Activated CD4-positive, alpha-beta memory T cell treated with anti-CD3 and anti-CD28 coated beads for 36 hours (primary cell): ENCODE results near the gene ACOT11. TPM values are rescaled to one million over a fixed set of nuclear protein-coding genes. Genes with fewer than 3 reads are reported as not detected.

Experiments used
- CTCF ChIA-PET: fragments of 350-600 bp; sonication (Branson Sonifier 250); formaldehyde crosslinking; loops from one replicate; lab custom pipeline; 2021; ENCODE audit warnings: antibody characterized with exemption, inconsistent platforms; lab: Charles Lee
- POLR2A ChIA-PET: fragments of 350-600 bp; sonication (Branson Sonifier 250); formaldehyde crosslinking; loops from one replicate; lab custom pipeline; 2021; ENCODE audit warnings: antibody characterized with exemption; lab: Charles Lee
- DNase-seq: peaks from one replicate; pipeline ENCODE4 v3.0.0-alpha.2; 2020
- H3K27ac Mint-ChIP-seq: one replicate; pipeline ENCODE4 v1.8.0; 2021; ENCODE audit warnings: mixed read lengths
- H3K27me3 Mint-ChIP-seq: one replicate; pipeline ENCODE4 v1.8.0; 2021; ENCODE audit warnings: mixed read lengths
- H3K36me3 Mint-ChIP-seq: one replicate; pipeline ENCODE4 v1.8.0; 2021; ENCODE audit warnings: mixed read lengths
- H3K4me1 Mint-ChIP-seq: one replicate; pipeline ENCODE4 v1.8.0; 2021; ENCODE audit warnings: low read depth, mixed read lengths
- H3K4me3 Mint-ChIP-seq: one replicate; pipeline ENCODE4 v1.8.0; 2021; ENCODE audit warnings: mild to moderate bottlenecking, mixed read lengths
- H3K9me3 Mint-ChIP-seq: one replicate; pipeline ENCODE4 v1.8.0; 2021; ENCODE audit warnings: mixed read lengths
- intact Hi-C: fragments of 100-400 bp; cut with micrococcal nuclease; formaldehyde crosslinking; loops from one replicate; pipeline ENCODE4 v1.15.1; 2023
- total RNA-seq, 2 experiments: library from RNA; stranded (reverse); gene quantifications; one replicate each; pipeline ENCODE4 v1.2.3, GENCODE V29; 2021

Gene ACOT11
- total RNA-seq, 2 experiments from 2014 or later = 0.99 to 1.1 TPM

- ChIA-PET CTCF (no interaction called here), POLR2A (no interaction called here)
- Mint-ChIP-seq H3K4me1 (no peaks in the 10 kb centered on the region), H3K9me3 (no peaks in the 10 kb centered on the region), H3K27ac (no peak overlapping the region), H3K4me3 (no peak overlapping the region), H3K27me3 (no peaks in the 10 kb centered on the region), H3K36me3 (no peaks in the 10 kb centered on the region)
- no peak for DNase-seq
- intact Hi-C loops = no loop called here
Measured at GRCh38 chr1:54571326-54571725, 23.3 kb downstream of the ACOT11 start.

- Mint-ChIP-seq H3K4me1 (no peaks in the 10 kb centered on the region), H3K27ac (no peak overlapping the region), H3K36me3 (no peaks in the 10 kb centered on the region), H3K4me3 (no peak overlapping the region), H3K9me3 (no peaks in the 10 kb centered on the region), H3K27me3 (no peaks in the 10 kb centered on the region)
- DNase-seq = no peak
- POLR2A ChIA-PET = no interaction called here
- CTCF ChIA-PET = no interaction called here
- intact Hi-C loops = no loop called here
Measured at GRCh38 chr1:54571803-54572541, 23.9 kb downstream of the ACOT11 start.

- CTCF ChIA-PET = no interaction called here
- Mint-ChIP-seq H3K27me3 (no peaks in the 10 kb centered on the region), H3K4me3 (no peak overlapping the region), H3K4me1 (no peaks in the 10 kb centered on the region), H3K27ac (no peak overlapping the region), H3K9me3 (no peaks in the 10 kb centered on the region), H3K36me3 (no peaks in the 10 kb centered on the region)
- intact Hi-C loops = no loop called here
- POLR2A ChIA-PET = no interaction called here
- no peak for DNase-seq
Measured at GRCh38 chr1:54572542-54572850, 24.5 kb downstream of the ACOT11 start.

- ChIA-PET CTCF (interaction anchor here (0.6 kb wide), 1 partner anchor 303 kb away, joined by 3 read pairs; no protein-coding TSS in a partner anchor), POLR2A (no interaction called here)
- no peaks in the 10 kb centered on the region for H3K36me3 Mint-ChIP-seq
Measured at GRCh38 chr1:54574158-54574778, 26.2 kb downstream of the ACOT11 start.

GRCh38 chr1:54575161-54575560, 27.1 kb downstream of the ACOT11 start:
- Mint-ChIP-seq H3K4me1 (no peaks in the 10 kb centered on the region), H3K36me3 (no peaks in the 10 kb centered on the region), H3K27ac (no peak overlapping the region), H3K4me3 (no peak overlapping the region), H3K9me3 (no peaks in the 10 kb centered on the region), H3K27me3 (no peaks in the 10 kb centered on the region)
- intact Hi-C loops = no loop called here
- ChIA-PET CTCF (no interaction called here), POLR2A (no interaction called here)
- DNase-seq = no peak

More at GRCh38 chr1:54574158-54574778, 26.2 kb downstream of the ACOT11 start:
- Mint-ChIP-seq H3K27ac (no peak overlapping the region), H3K4me1 (no peaks in the 10 kb centered on the region), H3K9me3 (no peaks in the 10 kb centered on the region), H3K4me3 (no peak overlapping the region), H3K27me3 (no peaks in the 10 kb centered on the region)
- no peak for DNase-seq
- intact Hi-C loops = no loop called here

- no peaks in the 10 kb centered on the region for H3K9me3 Mint-ChIP-seq
- no peak overlapping the region for H3K27ac Mint-ChIP-seq
- H3K36me3 Mint-ChIP-seq = no peaks in the 10 kb centered on the region
- H3K4me3 Mint-ChIP-seq = no peak overlapping the region
- H3K4me1 Mint-ChIP-seq = no peaks in the 10 kb centered on the region
- intact Hi-C loops = no loop called here
- no peaks in the 10 kb centered on the region for H3K27me3 Mint-ChIP-seq
- POLR2A ChIA-PET = no interaction called here
- DNase-seq = no peak
- CTCF ChIA-PET = no interaction called here
Measured at GRCh38 chr1:54575605-54576290, 27.7 kb downstream of the ACOT11 start.

GRCh38 chr1:54577612-54578011, 29.6 kb downstream of the ACOT11 start:
- Mint-ChIP-seq H3K36me3 (no peaks in the 10 kb centered on the region), H3K27ac (no peak overlapping the region), H3K4me3 (no peak overlapping the region), H3K9me3 (no peaks in the 10 kb centered on the region), H3K27me3 (no peaks in the 10 kb centered on the region), H3K4me1 (no peaks in the 10 kb centered on the region)
- POLR2A ChIA-PET = no interaction called here
- CTCF ChIA-PET = no interaction called here
- DNase-seq = no peak
- intact Hi-C loops = no loop called here

GRCh38 chr1:54579337-54579781, 31.3 kb downstream of the ACOT11 start:
- Mint-ChIP-seq H3K4me3 (no peak overlapping the region), H3K4me1 (no peaks in the 10 kb centered on the region), H3K36me3 (no peaks in the 10 kb centered on the region), H3K27ac (no peak overlapping the region), H3K27me3 (no peaks in the 10 kb centered on the region), H3K9me3 (no peaks in the 10 kb centered on the region)
- ChIA-PET POLR2A (no interaction called here), CTCF (no interaction called here)
- intact Hi-C loops = no loop called here
- DNase-seq = no peak

GRCh38 chr1:54580856-54581550, 33.0 kb downstream of the ACOT11 start:
- intact Hi-C loops = no loop called here
- ChIA-PET POLR2A (no interaction called here), CTCF (no interaction called here)
- Mint-ChIP-seq H3K36me3 (no peaks in the 10 kb centered on the region), H3K4me1 (no peaks in the 10 kb centered on the region), H3K27ac (no peak overlapping the region), H3K9me3 (no peaks in the 10 kb centered on the region), H3K27me3 (no peaks in the 10 kb centered on the region), H3K4me3 (no peak overlapping the region)
- DNase-seq = no peak

GRCh38 chr1:54581621-54582035, 33.6 kb downstream of the ACOT11 start:
- CTCF ChIA-PET = no interaction called here
- POLR2A ChIA-PET = no interaction called here
- intact Hi-C loops = no loop called here

GRCh38 chr1:54582566-54583306, 34.7 kb downstream of the ACOT11 start:
- H3K27me3 Mint-ChIP-seq = no peaks in the 10 kb centered on the region
- H3K4me1 Mint-ChIP-seq = no peaks in the 10 kb centered on the region
- H3K36me3 Mint-ChIP-seq = no peaks in the 10 kb centered on the region
- no peak for DNase-seq
- H3K27ac Mint-ChIP-seq = no peak overlapping the region
- CTCF ChIA-PET = no interaction called here
- POLR2A ChIA-PET = no interaction called here
- H3K9me3 Mint-ChIP-seq = no peaks in the 10 kb centered on the region
- intact Hi-C loops = no loop called here
- no peak overlapping the region for H3K4me3 Mint-ChIP-seq

More at GRCh38 chr1:54581621-54582035, 33.6 kb downstream of the ACOT11 start:
- H3K36me3 Mint-ChIP-seq = no peaks in the 10 kb centered on the region
- no peaks in the 10 kb centered on the region for H3K4me1 Mint-ChIP-seq
- no peak overlapping the region for H3K4me3 Mint-ChIP-seq
- DNase-seq = no peak
- no peaks in the 10 kb centered on the region for H3K27me3 Mint-ChIP-seq
- H3K27ac Mint-ChIP-seq = no peak overlapping the region
- H3K9me3 Mint-ChIP-seq = no peaks in the 10 kb centered on the region

GRCh38 chr1:54583307-54583686, 35.3 kb downstream of the ACOT11 start:
- DNase-seq = no peak
- Mint-ChIP-seq H3K36me3 (no peaks in the 10 kb centered on the region), H3K4me3 (no peak overlapping the region), H3K27me3 (no peaks in the 10 kb centered on the region), H3K9me3 (no peaks in the 10 kb centered on the region), H3K4me1 (no peaks in the 10 kb centered on the region), H3K27ac (no peak overlapping the region)
- ChIA-PET CTCF (no interaction called here), POLR2A (no interaction called here)
- intact Hi-C loops = no loop called here
